ENCODE data around the gene MARK3.

The MARK3 gene

DNA sequence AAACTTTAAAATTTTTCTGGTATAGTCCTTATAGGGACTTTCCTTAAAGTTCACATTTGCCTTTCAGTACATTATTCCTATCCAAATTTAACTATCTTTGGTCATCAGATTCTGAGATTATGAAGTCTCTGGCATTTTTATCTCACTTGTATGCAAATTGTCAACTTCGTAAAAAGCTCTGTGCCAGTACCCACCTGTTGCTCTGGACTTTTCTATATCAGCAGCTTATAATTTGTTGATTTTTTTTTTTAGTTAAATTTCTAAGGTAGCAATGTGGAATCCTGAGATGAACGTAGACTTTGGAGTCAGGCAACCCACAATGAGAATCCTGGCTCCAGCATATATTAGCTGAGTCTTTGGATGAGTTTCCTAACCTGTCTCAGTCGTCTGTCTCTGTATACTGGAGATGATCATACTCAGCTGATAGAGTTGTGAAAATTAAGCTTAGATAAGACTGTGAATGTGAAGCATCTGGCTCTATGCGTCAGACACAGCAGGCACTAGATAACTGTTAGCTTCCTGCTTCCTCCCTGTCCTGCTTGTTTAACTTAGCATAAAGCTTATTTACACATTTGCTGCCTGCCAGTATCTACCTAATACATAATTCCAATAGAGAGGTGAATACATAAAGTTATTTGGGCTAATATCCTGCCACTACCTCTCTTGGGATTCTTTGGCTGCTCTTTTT, 59.8 kb downstream of the MARK3 start:
- no peak for DNase-seq

DNA sequence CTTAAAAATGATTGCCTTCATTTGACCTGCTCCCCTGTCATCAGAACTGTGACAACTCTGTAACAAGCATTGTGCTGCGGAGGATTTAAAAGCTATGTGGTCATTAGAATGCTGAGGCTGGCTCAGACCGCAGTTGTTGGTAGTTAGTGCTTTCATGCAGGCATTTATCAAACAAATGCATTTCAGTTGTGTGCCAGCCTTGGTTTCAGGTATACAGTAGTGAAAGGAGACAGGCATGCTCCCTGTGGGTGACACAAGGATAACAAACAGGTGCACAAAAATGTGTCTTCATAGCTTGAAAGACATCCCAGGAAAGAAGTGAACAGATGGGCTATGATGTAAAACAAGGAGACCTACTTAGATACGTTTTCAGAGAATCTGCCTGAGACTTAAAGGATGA, 60.6 kb downstream of the MARK3 start:
- no peak for DNase-seq

DNA sequence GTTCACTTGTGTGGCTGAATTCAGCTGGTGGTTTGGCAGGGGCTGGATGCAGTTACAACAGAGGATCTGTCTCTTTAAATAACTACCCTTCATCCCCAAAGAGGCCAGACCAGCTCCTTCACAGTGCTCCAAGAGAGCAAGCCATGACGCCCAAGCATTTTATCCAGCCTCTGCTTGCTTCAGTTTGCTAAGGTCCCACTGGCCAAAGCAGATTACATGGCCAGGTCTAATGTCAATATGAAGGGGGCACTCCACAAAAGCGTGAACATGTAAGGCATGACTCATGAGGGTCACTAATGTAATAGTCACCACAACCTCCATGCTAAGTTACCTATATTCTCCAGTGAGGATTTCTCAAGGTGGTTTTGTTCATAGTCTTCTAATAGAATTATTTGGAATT, 62.9 kb downstream of the MARK3 start:
- DNase-seq = no peak

DNA sequence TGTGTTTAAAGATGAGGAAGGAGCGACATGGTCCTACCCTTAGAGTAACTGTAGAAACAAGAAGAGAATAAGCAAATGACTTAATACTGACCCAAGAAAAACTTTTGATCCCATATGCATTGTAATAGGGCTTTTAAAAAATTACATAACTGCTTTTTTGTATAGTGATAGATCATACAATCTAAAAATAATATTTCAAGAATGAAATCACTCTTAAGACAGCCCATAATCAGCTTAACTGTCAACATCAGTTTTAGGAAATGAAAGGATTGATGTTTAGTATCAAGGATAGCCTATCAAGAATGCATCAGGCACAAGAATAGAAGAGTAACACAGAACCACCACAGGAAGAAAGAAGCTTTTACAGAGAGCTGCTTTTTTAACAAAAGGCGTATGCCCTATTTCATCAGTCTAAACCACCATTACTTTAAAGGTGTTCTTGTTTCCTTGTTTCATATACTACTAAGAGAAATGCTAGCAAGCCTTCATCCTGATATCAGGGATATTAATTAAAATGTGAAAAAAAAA, 64.5 kb downstream of the MARK3 start:
- no peak for DNase-seq

DNA sequence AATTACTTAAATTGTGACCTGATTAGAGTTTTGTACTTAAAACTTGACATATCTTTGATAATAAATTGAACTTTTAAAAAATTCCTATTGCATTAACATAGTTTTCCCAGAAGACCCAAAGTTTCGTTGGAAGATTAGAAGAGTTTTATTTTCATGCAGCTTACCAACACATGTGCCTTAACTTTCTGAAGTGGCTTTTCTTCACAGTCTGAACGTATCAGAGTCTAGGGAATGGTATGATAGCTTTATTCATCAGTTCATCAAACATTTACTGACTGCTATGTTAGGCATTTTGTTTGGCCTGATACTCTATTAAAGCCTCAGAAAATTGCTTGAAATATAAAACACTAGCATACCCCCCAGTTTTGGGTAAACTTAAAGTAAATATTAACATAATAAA, 65.2 kb downstream of the MARK3 start:
- DNase-seq = no peak

DNA sequence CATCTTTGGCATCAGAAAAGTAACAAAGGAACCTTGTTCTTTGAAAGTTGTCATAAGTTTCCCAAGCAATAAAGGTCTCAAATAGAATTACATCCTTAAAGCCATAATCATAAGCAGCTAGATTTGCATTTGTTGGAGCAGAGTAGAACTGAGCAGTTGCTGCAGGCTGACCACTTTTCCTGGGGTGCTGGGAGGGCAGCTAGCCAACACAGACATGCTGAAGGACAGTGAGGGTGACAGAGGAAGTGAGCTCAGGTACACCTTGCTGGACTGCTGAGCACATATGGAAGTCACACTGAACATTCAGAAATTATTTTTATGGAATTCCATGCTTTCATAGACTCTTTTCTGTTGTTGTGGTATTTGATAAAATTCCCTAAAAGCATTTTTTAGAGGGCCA, 66.2 kb downstream of the MARK3 start:
- DNase-seq = no peak

DNA sequence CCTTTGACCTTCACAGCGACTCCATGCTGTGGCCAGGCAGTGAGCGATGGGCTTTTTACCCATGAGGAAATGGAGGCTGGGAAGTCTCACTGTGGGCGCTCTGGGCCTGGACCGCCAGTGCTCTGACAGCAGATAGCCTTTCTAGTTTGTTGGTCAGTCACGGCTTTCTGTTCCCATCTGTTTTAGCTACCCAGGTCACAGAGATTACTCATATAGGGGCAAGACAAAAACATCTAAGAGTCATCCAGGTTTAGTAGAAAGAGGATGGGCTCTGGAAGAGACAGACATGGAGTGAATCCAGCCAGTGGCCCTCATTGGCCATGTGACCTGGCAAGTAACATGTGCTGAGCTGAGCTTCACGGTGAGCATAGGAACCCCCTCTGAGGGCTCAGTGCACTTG, 68.6 kb downstream of the MARK3 start:
- DNase-seq = no peak

DNA sequence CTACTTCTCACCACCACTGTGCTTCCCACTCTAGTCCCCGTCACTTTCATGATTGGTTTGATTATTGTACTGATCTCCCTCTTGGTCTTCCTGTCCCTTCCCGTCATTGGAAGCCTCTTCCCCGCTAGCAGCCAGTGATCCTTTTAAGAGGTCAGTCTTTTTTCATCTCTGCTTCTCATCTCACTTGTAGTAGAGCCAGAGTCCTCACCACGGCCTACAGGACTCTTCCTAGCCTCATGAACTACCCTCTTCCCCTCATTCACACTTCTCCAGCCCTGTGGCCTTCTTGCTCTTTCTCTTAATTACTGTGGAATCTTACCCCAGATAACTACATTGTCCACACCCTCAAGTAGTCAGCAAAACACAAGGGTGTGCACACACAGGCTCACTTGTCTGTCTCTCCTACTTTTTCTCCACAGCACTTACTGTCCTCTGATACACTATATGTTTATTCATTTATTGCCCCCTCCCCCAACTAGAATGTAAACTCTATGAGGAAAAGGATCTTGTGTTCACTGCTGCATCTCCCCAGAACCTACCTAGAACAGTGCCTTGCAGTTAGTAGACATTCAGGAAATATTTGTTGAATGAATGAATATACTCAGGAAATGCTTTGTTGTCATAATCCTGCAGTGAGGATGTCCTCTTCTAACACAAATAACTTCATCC, 71.1 kb downstream of the MARK3 start:
- DNase-seq = no peak

DNA sequence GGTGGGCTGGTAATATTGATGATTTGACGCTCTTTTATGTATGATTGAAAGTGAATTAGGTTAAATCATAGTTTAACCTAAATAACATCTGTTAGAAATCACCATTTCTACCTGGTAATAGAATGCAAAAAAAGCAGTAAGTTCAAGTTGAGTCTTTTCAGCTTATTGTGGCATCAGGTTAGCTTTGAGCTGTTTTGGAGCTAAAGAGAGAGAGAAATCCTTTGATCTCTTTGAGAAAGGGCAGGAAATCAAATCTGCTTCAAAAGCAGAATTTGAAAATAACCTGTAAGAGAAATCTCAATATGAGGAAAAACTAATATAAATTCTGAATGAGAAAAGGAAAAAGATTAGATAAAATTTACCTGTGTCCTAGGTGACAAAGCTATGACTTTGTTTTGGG, 75.2 kb downstream of the MARK3 start:
- DNase-seq = no peak

DNA sequence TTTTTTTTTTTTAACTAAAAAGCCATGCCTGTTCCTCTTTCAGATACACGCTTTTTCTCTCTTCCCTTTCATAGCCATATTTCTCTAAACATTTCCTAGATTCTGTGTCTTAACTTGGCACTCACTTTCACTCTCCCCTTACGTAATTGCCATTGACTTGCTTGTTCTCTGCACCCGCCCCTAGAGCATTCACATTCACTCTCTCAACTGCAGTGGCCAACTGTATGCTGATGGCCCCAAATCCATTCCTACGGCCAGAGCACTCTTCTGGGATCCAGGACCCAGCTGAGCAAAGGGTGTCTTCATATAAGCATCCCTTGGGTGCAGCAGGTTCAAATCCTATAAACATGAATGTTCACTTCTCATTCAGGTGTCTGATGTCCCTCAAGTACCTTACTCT, 77.9 kb downstream of the MARK3 start:
- DNase-seq = no peak

DNA sequence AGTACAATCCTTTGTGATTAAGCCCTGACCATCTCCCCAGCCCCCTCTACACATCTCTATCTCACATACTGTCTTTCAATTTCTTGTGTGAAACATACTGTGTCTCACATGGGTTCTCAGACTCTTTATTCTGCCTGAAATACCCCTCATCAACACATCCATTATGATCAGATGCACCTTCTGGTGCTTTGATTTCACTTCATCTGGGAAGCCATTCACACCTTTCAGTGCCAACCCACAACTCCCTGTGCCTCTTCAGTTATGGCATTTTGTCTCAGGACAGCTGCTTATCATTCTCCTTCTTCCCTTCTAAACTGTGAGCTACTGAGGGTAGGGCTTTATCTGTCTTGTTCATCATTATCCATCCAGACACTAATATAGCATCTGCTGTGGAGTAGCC, 78.6 kb downstream of the MARK3 start:
- DNase-seq = no peak

DNA sequence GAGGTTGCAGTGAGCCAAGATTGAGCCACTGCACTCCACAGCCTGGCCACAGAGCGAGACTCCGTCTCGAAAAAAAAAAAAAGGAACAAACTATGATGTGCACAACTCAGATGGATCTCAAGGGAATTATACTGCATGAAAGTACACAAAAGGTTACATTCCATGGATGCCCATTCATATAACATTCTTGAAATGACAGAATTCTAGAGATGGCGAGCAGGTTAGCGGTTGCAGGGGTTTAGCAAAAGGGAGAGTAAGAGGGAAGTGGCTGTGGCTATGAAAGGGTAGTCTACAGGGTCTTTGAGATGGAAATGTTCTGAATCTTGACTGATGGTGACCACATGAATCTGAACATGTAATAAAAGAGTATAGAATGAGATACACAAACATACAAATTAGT, 87.7 kb downstream of the MARK3 start:
- no peak for DNase-seq

DNA sequence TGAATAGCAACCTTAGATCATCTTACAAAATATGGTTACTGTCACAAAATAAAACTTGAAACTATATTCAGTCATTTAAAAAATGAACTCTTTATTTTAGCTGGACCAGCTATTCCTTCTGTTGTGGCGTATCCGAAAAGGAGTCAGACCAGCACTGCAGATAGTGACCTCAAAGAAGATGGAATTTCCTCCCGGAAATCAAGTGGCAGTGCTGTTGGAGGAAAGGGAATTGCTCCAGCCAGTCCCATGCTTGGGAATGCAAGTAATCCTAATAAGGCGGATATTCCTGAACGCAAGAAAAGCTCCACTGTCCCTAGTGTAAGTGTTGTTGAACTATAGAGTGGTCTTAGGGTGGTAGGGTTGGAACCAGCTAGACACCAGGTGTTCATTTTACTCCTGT, 89.7 kb downstream of the MARK3 start:
- DNase-seq = no peak

DNA sequence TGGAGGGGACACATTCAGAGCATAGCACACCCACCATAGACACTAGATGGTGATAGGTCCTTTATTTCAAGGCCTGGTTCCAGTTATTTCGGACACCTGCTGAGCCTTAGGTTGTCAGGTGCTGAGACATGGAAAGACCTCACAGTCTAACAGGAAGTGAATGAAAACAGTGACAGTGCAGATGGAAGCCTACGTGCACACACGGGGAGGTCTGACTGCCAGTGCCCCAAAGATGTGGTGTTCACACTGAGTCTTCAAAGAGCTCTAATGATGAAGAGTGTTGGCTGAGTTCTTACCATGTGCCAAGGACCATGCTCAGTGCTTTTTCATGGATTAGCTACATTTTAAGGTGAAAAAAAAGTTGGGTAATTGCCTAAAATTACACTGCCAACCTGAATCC, 90.8 kb downstream of the MARK3 start:
- no peak for DNase-seq

DNA sequence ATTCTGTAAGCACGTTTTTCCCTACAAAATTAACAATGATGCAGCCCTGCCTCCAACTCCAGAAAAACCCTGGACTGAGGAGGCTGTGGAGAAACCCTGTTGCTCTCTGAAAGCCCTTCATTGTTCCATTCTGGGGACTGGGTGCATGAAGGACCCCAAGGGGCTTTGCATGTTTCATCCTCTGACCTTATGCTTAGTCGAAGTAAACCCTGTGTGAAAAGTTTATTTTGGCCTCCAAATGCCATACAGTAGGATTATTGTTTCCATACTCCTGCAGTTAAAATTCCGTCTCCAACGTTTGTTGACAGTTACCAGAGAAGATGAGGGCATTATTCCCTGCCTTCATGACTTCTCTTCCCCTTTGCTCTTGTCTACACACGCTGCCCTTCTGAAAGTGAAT, 91.4 kb downstream of the MARK3 start:
- no peak for DNase-seq

DNA sequence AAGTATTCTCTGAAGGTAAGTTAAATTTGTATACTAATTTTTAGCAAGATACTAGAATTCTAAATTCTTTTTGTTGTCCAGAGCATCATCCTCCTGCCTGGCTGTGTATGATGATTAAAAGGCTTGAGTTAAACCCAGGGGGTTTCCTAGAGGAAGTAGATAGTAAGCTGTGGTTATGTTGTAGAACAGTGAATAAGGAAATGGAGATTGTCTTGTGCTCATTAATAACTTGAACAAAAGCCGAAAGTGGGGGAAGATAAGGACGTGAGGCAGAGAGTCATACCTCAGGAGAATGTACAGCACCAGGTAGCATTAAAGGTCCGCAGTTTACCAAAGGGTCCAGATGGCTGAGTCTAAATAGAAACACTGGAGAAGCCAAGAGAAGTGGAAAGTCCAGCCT, 95.4 kb downstream of the MARK3 start:
- DNase-seq = no peak

DNA sequence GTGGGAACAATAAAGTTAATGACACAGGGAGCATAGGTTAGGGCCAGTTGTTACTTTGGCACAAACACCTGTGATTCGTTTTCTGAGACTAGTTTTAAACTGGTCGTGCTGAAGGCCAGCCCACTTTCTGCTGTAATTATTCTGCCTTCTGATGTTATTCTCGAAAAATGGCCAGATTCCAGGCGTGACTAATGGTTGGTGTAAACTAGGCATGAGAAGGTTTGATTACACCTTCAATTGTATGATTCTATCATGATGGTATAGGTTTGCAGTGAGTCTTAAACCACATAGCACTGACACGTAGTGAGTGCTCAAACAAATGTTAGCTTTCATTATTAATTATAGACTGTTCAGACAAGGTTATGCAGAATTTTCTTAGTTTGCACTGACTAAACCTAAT, 98.4 kb downstream of the MARK3 start:
- no peak for DNase-seq

DNA sequence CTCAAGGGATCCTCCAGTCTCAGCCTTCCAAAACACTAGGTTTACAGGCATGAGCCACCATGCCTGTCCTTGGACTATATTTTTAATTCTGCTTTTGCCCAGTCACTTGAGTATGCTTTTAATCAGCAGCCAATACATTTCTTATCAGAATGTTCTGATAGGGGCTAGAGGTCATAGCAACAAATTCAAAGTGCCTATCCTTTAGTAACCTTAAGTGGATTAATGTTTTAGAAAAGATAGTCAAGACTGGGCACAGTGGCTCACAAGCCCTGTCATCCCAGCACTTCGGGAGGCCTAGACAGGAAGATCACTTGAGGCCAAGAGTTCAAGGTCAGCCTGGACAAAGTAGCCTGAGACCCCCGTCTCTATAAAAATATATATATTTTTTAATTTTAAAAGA, 100.3 kb downstream of the MARK3 start:
- DNase-seq = no peak

DNA sequence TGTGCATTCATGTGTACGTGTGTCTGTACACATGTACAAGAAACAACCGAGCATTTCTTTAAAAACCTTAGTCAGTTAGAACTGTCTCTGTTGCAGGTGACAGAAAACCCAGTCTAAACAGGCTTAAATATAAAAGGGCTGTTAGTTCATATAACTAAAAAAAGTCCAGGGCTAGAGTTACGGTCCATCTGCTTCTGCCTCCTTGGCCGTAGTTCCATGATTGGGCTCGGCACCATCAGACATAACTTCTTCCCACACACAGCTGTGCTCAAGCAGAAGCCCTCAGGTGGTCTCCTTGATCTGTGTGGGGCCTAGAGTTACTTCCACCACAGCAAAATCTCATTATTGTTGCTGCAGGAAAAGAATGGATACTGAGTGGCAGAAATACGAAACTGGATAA, 102.9 kb downstream of the MARK3 start:
- no peak for DNase-seq

DNA sequence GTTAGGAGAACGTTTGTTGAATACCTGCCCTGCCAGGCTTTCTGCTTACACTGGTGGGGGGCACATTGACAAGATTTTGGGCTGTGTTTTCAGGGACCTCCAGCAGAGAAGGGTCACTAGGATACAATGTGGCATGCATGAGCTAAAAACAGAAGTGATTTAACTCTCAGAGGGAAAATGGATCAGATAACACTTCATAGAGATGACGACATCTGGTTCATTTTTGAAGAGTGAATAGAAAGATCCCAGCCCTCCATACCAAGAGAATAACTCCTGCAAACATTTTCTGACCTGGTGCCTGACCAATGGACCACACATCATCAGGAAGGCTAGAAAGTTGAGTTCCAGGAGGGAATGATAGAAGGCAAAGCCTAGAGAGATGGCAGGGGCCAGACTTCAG, 103.7 kb downstream of the MARK3 start:
- DNase-seq = no peak

DNA sequence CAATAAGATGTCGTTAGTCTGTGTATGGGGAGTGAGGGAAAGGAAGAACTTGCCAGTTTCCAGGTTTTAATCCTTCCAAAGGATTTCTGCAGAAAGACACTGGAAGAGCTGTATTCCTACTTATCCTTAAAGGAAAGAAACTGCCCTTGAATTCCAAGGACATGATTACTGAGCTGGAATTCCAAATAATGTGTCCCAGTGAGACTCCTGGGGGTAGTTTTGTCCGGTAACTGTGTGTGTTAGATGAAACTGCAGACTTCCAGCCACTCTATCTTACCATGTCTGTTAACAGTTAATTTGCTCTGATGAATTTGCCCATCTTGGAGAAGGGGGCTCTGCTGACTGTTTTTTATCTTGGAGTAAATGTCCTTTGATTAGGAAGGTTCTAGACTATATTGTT, 104.4 kb downstream of the MARK3 start:
- no peak for DNase-seq

DNA sequence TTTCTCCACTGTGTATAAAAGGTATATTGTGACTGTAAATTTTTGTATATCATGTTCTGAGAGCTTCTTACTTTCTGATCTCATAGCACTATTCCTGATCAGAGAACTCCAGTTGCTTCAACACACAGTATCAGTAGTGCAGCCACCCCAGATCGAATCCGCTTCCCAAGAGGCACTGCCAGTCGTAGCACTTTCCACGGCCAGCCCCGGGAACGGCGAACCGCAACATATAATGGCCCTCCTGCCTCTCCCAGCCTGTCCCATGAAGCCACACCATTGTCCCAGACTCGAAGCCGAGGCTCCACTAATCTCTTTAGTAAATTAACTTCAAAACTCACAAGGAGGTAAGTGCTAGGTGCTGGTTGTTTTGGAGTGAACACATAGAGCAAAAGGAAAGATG, 106.5 kb downstream of the MARK3 start:
- no peak for DNase-seq

DNA sequence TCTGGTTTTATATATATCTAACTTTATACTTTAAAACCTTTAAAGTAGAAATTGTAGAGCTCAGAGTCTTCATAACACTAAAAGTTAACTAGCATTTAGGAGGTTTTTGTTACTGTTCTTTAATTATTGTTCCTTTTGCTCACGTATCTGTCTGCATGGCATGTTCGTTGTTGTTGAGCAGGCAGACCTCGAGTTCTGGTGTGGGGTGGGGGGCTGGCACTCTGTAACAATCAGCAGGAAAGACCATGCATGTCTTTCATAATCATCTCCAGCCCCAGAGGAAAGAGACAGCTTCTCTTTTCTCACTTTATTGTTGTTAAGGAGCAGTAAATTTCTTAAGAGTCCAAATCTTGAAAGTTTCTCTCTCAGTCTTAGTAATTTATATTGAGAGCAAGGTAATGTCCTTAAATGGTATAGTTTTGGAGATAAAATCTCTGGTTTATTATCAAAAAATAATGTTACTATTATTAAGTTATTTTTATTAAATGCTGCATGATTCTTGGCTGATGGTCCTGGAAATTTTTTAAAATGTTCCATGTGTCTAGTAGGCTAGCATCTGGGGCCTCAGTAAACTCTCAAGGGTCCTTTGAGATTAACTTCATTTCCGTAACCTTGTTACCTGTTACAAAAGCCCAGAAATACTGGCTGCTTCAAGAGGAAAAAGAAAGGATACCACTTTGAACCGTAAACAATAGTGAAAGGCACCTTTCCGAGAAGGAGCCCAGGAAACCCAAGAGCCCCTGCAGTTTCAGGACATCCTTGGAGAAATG, 107.1 kb downstream of the MARK3 start:
- DNase-seq = no peak

DNA sequence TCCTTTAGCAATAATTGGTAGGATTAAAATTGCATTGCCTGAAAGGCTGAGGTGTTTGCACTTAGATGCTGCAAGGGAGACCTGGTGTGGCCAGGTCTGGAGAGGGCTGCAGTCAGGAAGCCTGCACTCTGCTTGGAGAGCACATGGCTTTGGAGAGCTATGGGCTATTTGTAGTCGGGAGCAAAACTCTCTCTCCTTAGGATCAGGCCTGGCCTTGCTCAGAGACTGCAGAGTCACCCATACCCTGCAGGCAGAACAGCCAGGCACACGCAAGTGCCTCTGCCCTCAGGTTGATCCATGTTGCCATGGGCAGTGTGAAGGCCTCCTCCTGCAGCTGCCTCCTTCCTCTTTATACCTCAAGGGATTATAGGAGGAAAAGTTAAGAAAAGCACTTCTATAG, 110.6 kb downstream of the MARK3 start:
- no peak for DNase-seq

All from activated CD4-positive, alpha-beta T cell treated with anti-CD3 and anti-CD28 coated beads for 48 hours (primary cell).